COLO829 (cell line): Measurements from ENCODE around the gene TSPAN33.
"Not testable (repeated sequence)": the region's sequence is repeated elsewhere in the genome, so short reads cannot be mapped to it uniquely, and the experiment has no call there.

Experiments
- DNase-seq: peaks from one replicate; pipeline ENCODE4 v3.0.0; 2012; ENCODE audit warnings: low spot score

TSPAN33 gene

DNA sequence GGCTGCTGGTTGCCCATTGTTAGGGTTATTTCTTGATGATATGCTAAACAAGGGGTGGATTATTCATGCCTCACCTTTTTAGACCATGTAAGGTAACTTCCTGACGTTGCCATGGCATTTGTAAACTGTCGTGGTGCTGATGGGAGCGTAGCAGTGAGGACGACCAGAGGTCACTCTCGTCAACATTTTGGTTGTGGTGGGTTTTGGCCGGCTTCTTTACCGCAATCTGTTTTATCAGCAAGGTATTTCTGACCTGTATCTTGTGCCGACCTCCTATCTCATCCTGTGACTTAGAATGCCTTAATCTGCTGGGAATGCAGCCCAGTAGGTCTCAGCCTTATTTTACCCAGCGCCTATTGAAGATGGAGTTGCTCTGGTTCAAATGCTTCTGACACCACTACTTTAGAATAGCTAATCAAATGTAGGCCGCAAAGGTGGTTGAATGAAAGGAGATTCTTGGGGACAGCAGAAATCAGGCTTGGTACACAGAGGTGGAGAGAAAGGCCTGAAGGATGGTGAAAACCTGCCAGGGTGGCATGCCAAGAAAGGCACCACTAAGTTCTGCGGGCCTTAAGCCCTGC, 26.0 kb downstream of the TSPAN33 start:
- DNase-seq, result no peak

DNA sequence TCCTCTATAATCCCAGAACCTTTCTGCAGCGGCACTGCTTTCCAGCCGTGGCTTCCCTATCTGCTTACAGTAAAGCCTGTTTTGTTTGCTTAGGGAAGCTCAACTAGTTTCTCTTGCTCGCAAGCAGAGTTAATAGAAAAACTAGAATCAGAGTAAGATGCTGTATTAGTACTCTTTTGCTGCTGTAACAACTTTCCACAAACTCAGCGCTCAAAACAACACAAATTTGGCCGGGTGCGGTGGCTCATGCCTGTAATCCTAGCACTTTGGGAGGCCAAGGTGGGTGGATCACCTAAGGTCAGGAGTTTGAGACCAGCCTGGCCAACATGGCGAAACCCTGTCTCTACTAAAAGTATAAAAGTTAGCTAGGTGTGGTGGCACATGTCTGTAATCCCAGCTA, 29.4 kb downstream of the TSPAN33 start:
- not testable (repeated sequence) for DNase-seq

DNA sequence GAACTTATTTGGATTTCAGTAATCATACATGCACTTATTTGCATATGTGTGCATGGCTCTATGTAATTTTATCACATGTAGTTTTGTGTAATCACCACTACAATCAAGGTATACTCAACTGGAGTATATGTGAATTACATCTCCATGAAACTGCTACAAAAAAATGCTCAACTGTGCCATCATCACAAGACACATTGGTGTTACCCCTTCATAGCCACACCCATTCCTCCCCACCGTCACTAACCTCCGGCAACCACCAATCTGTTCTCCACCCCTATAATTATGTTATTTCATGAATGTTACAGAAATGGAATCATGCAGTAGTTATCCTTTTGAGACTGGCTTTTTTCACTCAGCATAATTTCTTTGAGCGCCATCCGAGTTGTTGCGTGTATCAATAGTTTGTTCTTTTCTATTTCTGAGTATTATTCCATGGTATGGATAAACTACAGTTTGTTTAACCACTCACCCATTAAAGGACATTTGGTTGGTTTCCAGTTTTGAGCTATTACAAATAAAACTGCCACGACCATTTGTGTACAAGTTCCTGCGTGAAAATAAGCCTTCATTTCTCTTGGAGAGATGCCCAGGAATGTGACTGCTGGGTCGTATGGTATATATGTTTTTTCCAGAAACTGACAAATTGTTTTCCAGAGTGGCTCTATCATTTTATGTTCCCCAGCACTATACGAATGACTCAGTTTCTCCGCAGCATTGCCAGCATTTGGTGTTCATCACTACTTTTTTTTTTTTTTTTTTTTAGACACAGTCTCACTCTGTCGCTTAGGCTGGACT, 32.6 kb downstream of the TSPAN33 start:
- DNase-seq, result no peak

DNA sequence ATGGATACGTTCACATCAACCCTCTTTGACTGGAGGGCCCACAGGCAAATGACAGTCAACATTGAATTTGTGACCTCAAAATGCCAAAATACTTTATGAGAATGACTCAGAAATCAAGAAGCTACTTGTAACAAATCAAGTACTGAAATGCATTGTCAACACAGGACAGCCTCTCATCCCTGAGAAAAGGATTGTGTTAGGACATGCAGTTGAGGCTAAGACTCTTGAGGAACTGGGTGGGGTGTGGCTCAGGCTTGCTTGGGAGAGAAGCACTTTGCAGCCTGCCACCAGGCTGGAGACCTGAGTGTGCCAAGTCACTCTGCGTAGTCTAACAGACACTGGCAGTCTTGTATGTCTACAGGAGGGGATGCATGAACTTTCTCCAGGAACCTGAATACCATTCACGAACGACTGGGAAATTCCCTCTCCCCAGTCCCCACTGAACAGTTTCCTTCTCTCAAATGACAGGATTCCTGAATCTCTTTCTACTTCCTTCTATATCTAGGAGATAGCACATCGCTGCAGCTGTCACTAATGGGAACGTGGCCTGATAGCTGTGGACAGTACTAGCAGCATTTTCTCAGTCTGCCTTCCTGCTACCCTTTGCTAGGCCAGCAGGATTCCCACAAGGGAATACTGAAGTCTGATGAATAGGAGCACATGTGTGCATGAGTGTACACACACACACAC, 40.6 kb downstream of the TSPAN33 start:
- DNase-seq, result no peak

DNA sequence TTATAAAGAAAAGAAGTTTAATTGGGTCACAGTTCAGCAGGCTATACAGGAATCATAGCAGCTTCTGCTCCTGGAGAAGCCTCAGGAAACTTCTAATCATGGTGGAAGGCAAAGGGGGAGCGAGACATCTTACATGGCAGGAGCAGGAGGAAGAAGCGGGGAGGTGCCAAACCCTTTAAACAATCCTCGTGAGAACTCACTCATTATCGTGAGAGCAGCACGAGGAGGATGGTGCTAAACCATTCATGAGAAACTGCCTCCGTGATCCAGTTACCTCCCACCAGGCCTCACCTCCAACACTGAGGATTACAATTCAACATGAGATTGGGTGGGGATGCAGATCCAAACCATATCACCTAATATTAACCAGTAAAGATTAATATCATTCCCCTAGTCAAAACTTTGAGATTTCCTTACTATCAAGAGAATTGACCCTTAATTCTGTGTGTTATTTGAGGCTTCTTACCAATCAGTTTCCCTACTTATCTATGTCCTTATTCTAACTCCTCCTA, 42.3 kb downstream of the TSPAN33 start:
- DNase-seq, result no peak

DNA sequence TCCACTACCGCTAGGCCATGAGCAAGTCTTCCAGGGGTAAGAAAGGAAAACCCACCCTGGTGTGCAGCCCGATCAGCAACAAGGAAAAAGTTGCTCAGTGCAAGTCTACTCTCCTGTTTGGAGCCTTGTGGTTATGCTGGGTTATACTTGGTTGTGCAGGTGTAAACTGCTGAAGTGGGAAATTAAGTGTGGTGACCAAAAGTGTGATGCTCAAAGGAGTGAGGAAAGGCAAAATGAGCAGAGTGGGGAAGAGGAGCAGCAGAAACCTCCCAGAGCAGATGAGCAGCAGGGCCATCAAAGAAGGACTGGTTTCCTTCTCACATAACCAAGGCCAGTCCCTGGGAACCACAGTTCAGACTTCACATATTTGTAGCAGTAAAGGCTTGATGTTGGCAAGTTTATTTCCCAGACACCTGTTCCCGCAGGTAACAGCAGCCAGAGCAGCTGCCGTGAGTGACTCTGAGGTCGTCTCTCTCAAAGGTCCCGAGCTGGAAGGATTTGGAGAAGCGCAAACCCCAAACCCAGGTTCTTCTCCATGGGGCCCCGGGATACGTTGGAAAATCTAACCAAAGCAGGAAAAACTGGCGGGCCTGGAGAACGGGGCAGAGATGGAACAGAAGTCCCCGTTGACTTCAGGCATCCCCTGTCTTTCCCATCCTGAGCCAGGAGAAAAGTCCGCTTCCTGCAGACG, 43.3 kb downstream of the TSPAN33 start:
- no peak for DNase-seq

DNA sequence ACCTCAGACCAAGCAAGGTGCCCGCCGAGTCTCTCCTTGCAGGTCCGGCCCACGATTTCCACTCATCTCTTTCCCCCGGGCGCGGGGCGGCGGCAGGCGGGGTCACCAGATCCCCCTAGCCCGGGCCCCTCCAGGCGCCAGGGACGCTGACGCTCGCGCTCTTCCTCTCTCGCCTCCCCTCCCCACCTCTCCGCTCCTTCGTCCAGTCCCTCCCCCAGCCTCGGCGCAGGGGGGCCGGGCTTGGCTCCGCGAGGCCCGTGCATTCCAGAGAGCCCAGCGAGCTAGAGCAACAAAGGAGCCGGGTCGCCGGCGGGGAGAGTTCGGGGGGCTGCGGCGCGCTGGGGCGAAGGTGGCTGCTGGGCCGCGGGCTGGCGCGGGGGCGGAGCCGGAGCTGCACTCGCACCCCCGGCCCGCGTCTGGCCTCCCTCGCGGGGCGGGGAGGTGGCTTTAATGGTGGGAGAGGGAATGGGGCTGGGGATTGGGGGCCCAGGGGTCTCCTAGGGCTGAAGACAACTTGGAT, 43.9 kb downstream of the TSPAN33 start, which contains the start of gene SMO:
TSS of gene SMO (plus strand) at position 262 of the 520 bp plus-strand sequence. CDS start 519 bp downstream, outside the sequence.
- peak; percentile 76 for DNase-seq

DNA sequence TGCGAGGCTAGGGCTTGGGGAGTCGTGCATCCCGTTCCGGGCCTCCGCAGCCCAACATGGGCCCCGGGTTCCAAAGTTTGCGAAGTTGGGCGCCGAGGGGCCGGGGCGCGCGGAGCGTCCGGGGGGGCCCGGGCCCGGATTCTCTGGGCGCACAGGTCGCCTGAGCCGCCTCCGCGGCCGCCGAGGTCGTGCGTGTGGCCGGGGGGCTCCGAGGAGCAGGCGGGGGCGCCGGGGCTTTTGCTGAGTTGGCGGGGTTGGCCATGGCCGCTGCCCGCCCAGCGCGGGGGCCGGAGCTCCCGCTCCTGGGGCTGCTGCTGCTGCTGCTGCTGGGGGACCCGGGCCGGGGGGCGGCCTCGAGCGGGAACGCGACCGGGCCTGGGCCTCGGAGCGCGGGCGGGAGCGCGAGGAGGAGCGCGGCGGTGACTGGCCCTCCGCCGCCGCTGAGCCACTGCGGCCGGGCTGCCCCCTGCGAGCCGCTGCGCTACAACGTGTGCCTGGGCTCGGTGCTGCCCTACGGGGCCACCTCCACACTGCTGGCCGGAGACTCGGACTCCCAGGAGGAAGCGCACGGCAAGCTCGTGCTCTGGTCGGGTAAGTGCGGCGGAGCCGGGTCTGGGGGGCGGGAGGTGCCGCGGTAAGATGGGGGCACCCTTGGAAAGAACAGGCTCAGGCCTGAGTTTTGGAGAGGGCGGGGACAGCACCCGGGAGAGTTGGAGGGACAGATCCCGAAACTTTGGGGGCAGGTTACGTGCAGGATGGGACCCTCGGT, 44.6 kb downstream of the TSPAN33 start:
- DNase-seq, result no peak

DNA sequence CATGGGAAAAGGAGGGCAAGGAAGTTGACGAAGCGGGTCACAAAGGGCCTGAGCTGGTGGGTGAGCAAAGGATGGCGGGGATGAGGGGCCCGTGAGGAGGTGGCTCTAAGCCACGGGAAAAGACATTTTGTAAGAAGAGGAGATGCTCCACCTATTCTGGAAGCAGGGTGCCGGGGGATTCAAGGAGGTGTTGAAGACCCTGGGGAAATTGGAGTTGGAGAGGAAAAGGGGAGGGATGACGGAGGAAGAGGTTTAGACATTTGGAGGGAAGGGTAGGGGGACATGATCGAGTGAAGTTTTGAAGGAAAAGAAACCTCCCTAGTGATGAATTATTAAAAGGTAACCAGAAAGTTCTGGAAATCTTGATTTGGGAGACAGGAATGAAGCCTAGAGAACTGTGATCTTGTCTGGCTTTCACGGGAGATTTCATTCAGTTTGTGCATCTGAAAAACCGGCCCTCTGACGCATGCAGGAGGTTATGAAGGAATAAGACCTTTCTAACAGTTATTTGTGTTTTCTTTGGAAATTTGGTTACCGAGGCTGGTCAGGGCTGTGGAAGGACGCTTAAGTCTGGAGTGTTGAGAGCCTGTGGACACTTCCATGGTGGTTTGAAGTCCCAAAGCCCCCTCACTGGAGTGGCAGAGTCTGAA, 45.3 kb downstream of the TSPAN33 start:
- no peak for DNase-seq

DNA sequence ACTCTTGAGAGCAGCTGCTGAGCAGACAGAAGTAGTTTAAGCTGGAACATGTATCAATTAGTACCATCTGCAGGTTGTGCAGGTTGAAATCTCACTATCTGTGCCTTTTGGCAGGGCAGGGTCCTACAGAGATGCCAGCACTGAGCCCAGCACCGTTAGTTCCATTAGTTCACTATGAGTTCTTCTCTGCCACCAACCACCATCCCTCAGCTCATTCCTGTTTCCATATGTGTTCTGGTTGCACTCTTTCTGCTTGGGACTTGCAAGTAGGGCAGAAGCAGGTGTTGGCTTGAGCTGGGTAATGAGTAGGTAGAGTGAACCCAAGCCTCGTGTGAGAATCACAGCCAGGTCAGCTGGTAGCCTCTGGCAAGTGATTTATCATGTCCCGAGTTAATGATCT, 46.8 kb downstream of the TSPAN33 start:
- DNase-seq, result no peak

DNA sequence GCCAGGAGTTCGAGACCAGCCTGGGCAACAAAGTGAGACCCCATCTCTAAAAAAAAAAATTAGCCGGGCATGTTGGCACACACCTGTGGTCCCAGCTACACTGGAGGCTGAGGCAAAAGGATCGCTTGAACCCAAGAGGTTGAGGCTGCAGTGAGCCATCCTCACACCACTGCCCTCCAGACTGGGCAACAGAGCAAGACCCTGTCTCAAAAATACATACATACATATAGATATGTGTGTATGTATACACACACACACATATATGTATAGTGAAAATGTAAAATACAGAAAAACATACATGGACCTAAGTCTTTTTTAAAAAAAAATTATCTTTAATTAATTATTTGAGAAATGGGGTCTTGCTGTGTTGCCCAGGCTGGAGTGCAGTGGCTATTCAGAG, 49.4 kb downstream of the TSPAN33 start:
- no peak for DNase-seq

DNA sequence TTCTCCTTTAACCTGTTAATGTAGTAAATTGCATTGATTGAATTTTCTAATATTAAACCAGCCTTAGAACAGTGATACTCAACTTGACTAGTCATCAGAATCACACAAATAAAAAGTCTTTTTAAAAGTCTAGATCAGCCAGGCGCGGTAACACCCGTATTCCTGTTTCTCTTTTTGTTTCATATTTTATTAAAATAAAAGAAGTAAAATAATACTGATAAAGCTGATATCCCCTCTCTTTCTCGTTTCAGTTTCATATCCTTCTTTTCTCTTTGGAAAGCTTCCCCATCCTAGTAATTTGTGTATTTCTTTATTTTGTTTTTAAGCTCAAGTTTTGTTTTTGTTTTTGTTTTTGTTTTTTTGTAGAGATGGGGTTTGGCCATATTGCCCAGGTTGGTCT, 53.3 kb downstream of the TSPAN33 start:
- DNase-seq, result no peak

DNA sequence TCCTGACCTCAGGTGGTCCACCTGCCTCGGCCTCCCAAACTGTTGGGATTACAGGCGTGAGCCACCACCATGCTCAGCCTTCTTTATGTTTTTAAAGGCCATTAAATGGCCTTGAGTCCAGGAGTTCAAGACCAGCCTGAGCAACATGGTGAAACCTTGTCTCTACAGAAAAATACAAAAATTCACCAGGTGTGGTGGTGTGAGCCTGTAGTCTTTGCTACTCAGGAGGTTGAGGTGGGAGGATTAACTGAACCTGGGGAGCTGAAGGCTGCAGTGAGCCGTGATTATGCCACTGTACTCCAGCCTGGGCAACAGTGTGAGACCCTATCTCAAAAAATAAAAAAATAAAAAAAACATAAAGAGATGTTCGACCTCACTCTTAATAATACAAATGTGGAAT, 54.9 kb downstream of the TSPAN33 start:
- DNase-seq, result no peak

DNA sequence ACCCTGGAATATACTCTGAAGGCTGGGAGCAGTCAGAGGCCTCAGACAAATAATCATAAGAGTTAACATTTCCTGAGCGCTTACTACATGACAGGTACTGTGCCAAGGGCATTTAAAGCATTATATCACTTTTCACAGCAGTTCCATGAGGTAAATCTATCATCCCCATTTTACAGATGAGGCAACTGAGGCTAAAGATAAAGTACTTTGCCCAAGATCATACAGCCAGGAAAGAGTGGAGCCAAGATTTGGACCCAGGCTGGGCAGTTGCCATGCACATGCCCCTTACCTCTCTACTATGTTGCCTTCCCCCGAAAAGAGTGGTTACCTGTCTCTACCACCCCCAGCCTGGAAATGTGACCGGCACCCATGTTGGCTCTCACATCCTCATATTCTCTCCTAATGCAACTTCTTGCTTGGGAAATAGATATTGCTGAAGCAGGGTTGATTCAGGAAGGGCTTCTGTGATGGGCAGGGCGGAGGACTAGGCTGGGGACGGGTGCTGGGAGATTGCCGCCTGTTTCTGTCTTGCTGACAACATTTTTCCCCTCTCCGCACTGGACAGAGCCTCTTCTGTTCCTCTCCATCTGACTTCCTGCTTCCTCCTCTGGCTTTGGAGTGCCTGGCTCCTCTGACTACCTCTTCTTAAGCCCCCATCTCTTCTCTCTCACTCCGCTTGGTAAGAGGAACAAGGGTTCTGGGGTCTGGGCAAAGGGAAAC, 57.7 kb downstream of the TSPAN33 start:
- DNase-seq, result no peak

DNA sequence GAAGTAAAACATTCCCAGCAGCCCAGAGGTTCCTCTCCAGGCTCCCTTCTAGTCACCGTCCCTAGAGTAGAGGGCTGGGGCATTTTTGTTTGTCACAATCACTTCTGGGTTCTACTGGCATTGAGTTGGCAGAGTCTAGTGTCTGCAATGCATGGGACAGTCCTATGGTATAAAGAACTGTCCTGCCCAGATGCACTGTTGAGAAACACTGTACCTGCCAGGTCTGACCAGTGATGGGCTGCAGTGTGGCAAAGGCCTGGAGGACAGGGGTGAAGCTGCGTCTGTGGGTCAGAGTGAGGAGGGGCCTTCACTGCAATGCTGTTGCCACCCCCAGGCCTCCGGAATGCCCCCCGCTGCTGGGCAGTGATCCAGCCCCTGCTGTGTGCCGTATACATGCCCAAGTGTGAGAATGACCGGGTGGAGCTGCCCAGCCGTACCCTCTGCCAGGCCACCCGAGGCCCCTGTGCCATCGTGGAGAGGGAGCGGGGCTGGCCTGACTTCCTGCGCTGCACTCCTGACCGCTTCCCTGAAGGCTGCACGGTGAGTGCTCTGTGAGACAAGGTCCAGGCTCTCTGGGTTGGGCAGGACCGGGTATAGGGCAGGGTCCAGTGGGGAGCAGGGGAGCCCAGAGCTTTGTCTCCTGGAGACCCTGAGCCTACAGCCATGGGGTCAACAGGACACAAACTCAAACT, 58.7 kb downstream of the TSPAN33 start:
- no peak for DNase-seq

DNA sequence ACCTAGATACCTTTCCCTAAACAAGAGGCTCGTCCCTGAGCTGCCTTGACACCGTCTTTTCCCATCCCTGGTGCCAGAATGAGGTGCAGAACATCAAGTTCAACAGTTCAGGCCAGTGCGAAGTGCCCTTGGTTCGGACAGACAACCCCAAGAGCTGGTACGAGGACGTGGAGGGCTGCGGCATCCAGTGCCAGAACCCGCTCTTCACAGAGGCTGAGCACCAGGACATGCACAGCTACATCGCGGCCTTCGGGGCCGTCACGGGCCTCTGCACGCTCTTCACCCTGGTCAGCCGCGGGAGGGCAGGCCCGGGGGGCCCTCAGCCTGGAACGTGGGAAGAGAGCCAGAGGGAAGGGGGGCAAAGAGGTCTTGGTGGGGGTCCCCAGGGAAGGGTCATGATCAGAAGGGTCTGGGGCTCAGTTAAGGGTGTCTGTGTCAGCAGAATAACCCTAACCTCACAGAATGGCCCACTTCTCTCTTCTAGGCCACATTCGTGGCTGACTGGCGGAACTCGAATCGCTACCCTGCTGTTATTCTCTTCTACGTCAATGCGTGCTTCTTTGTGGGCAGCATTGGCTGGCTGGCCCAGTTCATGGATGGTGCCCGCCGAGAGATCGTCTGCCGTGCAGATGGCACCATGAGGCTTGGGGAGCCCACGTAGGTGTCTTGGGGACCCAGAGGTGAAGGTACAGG, 60.8 kb downstream of the TSPAN33 start:
- DNase-seq, result no peak

DNA sequence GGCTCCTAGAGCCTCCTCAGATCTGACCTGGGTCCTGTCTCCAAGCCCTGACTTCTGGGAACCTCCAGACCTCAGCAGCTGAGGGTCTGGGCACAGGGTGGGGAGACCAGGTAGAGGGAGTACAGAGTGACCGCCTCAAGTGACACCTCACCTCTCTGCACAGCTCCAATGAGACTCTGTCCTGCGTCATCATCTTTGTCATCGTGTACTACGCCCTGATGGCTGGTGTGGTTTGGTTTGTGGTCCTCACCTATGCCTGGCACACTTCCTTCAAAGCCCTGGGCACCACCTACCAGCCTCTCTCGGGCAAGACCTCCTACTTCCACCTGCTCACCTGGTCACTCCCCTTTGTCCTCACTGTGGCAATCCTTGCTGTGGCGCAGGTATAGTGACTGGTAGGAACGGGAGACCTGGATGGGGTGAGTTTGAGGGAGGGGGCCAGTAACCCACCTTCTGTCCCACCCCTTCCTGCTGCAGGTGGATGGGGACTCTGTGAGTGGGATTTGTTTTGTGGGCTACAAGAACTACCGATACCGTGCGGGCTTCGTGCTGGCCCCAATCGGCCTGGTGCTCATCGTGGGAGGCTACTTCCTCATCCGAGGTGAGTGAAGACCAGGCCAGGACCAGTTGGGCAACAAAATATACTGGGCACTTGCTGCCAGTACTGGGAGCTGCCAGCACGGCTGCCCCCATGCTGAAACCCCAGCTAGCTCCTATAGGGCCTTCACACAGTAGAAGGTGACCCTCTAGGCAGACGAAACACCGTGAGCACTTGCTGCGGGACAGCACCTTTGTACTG, 61.7 kb downstream of the TSPAN33 start:
- DNase-seq, result no peak

DNA sequence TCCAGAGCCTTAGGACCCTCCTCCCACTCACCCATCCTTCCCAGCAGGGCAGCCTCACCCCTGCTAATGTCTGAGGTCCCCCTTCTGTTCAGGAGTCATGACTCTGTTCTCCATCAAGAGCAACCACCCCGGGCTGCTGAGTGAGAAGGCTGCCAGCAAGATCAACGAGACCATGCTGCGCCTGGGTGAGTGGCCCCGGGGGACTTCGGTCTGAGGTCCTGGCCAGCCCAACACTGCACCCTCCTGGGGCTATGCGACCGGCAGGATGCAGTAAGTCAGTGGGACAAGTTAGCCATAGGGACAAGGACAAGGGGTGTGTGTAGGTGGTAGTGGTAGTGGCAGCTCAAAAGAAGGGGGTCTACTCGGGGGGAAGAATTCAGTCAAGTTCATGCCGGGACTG, 64.2 kb downstream of the TSPAN33 start:
- no peak for DNase-seq
